Keratinocyte (primary cell): Measurements from ENCODE around the gene SOCS4.

ENCODE experiments used
- CTCF ChIP-seq, 3 experiments: IDR thresholded peaks in 1 of 3; conservative IDR thresholded peaks in 1 of 3; optimal IDR thresholded peaks in 1 of 3; 2 replicates in 2 of 3; 3 replicates in 1 of 3; pipeline versions ENCODE3 to v1.5.1; 2011; ENCODE audit warnings: low read length in 3 of 3, mild to moderate bottlenecking in 3 of 3, moderate library complexity in 2 of 3, control low read depth in 1 of 3, inconsistent platforms in 1 of 3; ENCODE audit not compliant: insufficient read depth in 2 of 3; ENCODE audit errors: extremely low read depth in 1 of 3
- EZH2 ChIP-seq: IDR thresholded peaks from one replicate; pipeline ENCODE4 v1.6.1; 2012; ENCODE audit warnings: inconsistent platforms, mild to moderate bottlenecking, low read length, moderate library complexity

GRCh38 chr14:55065411-55065810, 38.4 kb downstream of the SOCS4 start:
- TF ChIP-seq CTCF (optimal IDR thresholded peaks at IDR 0.05 in 1 of 3, IDR thresholded peaks at IDR 0.05 in 1 of 3, conservative IDR thresholded peaks at IDR 0.05 in 1 of 3; ENCODE audit: extremely low read depth in 1 of 3, insufficient read depth in 2 of 3, low read length in 3 of 3) (no peak), EZH2 (no peak)
